HG03175 (cell line): ENCODE data around the gene CAMTA2.
A peak's percentile ranks its signal among the peaks of the same experiment; 100 is the strongest.

ENCODE experiments used
- ATAC-seq: cut with Tn5 transposase; IDR thresholded peaks from one replicate; pipeline ENCODE4 v1.9.1; 2021; ENCODE audit warnings: mild to moderate bottlenecking, moderate library complexity; ENCODE audit not compliant: unreplicated experiment

CAMTA2 gene

DNA sequence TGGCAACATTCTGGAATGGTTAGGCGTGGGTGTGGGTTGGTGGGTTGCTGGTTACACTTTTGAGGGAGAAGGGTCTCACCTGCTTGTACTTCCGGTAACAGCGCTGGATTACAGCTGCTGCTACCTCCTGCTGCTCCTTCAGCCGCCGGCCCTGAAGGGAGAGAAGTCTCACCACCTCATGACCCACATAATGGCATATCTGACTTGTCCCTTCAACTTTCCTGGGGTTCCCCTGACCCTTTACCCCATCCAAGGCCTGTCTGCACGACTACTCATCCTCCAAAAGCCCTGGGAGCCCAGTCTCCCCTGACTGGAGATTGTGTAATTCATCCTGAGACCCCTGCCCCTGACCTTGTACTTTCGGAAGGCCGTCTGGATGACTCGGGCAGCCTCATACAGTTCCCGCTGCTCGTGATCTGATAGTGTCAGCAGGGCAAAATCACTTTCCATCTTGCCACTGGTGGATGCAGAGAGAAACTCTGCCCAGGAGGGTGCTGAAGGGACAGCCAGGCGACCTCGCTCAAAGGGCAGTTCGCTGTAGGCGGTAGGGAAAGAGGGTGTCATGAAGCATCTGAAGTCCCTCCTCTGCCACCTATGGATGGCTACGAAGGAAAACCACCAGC is 17.8 kb downstream of the CAMTA2 start:
- ATAC-seq, result no peak

GRCh38 chr17:4969047-4969550 is 18.4 kb downstream of the CAMTA2 start:
- ATAC-seq, result no peak

GRCh38 chr17:4968486-4969046 is 18.9 kb downstream of the CAMTA2 start:
- ATAC-seq, result no peak

DNA sequence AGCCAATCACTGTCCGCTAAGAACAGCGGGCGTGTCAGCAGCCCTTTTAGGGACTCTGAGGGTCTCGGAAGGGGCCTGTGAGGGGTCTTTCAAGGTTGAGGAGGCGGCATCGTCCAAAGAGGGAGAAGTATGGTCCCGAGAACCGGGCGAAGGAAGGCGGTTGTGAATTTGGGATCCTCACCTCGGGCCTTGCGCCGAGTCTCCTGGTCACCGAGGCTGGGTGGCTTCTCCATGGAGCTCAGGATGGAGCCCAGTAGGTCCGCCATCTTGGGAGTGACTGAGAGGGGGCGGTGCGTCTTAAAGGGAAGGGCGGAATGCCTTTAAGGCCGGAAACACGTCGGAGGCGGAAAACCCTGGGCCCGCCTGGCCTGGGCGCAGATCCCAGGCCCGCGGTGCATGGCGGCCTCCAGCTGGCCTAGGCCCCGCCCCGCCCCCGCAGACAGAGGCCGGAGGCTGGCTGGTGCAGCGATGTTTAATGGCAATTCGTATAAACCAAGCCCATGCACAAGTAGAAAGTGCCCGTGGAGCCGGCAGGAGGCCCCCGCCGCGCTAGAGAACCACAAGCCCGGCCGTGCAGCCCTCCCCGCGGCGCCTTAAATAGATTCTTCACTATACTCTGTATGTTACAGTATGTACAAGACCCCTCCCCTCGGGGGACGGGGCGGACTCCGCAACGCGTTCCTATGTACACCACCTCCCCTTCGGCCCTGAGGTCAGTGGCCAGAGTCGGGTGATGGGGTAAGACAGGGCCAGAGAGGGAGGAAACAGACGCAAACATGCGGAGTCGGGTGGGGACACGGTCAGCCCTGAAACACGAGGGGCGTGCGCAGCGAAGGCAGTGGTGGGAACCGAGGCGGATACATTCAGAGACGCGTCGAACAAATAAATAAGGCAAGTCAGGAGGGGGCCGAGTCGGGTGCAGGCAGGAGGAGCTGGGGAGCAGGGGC is 19.7 kb downstream of the CAMTA2 start, which contains the start of gene SPAG7:
SPAG7 (minus strand) TSS at position 279 of the 947 bp plus-strand sequence; CDS start at position 266, 13 bp downstream.
- peak; percentile 62 for ATAC-seq

DNA sequence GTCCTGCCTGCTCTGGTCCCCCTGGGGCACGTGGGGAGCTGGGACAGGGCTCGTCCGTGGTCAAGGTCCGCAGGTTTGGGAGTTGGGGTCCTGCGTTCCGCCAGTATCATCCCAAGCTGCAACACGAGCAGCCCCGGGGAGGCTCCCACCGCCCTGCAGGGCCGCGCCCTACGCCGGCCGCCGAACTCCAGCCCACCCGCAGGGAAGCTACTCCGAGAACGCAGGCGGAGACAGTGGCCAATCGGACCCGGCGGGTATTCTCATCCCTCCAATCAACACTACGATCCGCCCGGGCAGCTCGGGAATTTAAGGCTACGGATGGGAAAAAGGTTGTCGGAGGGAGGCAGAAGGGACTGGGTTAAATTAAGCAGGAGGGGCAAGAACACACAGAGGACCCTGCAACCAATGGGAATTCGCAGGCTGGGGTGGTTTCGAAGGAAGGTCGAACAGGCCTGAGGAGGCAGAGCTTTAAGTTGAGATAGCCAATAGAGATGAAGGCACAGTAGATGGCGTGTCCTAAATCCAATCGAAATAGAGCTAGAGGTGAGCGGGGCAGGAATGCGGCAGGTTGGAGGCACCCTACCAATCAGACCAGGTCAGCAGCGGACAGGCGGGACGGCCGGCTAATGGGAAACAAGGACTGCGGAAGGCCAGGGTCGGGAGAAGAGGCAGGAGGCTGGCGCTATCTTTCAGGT is 20.5 kb downstream of the CAMTA2 start:
- ATAC-seq, result peak; percentile 84

- no peak for ATAC-seq
Observed at GRCh38 chr17:4965311-4965986, 22.0 kb downstream of the CAMTA2 start.

GRCh38 chr17:4960279-4960922 is 27.1 kb downstream of the CAMTA2 start:
- ATAC-seq, result no peak

DNA sequence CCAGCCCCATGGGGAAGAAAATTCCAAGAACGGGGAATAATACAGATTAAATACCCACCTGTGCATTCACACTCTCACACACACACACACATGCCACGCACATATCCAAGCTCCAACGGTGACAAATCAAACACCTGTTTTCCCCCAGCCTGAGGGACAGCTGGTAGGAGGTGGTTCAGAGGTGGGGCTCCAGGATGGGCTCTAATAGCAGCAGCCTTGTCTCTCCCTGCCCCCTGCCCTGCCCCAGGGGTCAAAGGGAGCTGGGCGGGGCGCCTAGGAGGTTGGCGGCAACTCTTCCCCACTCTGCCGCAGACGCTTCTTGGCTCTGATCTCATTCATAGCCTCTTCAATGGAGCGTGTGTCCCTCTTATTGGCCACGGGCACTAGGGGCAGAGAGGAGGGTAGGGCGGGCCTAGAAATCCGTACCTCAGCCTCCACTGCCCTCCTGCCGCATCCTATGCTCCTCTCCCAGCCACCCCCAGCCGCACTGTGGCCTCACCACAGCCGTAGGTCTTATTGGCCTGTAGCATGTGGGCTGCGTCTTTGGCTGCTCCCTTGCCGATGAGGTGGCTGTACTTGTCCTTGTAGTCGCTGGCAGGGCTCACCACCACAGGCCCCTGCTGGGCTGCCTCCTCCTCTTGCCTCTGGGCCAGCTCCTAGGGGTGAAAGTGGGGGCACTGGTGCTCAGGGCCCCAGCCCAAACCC is 28.1 kb downstream of the CAMTA2 start:
- no peak for ATAC-seq

GRCh38 chr17:4958102-4958501 is 29.4 kb downstream of the CAMTA2 start:
- ATAC-seq, result no peak

- ATAC-seq, result no peak
Observed at GRCh38 chr17:4956493-4957061, 30.9 kb downstream of the CAMTA2 start.

GRCh38 chr17:4955091-4955490 is 32.4 kb downstream of the CAMTA2 start:
- ATAC-seq, result no peak

GRCh38 chr17:4953451-4953961 is 34.0 kb downstream of the CAMTA2 start:
- no peak for ATAC-seq

GRCh38 chr17:4951486-4951885 is 36.0 kb downstream of the CAMTA2 start:
- no peak for ATAC-seq

DNA sequence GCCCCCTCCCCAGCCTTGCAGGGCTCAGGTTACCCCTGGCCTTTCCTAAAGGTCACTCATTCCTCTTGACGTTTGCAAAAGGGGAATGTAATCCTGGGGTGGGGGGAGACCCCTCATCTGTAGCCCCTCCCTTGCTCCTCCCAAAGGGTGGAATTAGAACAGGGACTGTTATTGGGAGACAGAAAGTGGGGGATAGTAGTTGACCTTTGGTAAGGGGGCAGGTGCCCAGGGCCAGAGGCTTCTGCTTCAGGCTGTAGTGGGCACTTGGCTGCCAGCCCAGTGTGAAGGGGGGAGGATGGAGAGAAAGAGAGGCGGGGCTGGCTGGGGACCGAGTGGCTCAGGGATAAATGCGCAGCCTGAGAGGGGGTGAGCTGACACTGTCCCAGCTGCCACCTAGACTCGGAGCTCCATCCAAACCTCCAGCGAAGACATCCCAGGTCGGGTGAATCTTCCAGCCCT is 36.7 kb downstream of the CAMTA2 start, which contains the start of gene ENO3:
ENO3 (plus strand) TSS at position 374 of the 459 bp plus-strand sequence. CDS start 711 bp downstream, outside the sequence.
- no peak for ATAC-seq

DNA sequence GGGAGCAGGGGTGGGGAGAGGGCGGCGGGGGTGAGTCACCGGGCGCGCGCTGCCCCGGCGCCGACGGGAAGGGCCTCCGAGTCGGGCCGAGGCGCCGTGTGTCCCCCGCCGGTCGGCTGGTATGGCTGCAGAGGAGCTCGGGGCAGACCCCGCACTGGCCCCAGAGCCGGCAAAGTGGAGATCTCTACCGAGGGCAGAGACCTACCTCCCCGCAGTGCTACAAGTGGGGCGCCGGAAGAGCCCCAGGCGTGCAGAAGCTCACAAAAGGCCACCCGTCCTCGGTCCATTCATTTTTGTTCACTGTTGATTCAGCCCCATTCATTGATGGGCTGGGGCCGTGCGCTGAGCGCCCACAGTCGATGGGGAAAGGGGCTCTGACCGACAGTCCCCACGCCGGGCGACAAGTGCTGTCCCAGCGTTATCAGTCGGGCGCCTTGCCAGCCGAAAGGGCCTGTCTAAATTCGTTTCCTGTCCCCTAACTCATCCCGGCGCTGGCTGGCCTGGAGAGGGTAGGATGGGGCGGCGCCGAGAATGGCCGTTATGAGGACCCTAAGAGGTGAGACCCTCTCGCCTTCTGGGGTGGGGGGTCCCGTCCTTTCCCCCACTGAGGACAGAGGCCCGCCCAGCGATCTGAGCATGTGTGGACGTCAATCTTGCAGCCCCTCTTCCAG is 37.3 kb downstream of the CAMTA2 start:
- peak; percentile 2 for ATAC-seq

DNA sequence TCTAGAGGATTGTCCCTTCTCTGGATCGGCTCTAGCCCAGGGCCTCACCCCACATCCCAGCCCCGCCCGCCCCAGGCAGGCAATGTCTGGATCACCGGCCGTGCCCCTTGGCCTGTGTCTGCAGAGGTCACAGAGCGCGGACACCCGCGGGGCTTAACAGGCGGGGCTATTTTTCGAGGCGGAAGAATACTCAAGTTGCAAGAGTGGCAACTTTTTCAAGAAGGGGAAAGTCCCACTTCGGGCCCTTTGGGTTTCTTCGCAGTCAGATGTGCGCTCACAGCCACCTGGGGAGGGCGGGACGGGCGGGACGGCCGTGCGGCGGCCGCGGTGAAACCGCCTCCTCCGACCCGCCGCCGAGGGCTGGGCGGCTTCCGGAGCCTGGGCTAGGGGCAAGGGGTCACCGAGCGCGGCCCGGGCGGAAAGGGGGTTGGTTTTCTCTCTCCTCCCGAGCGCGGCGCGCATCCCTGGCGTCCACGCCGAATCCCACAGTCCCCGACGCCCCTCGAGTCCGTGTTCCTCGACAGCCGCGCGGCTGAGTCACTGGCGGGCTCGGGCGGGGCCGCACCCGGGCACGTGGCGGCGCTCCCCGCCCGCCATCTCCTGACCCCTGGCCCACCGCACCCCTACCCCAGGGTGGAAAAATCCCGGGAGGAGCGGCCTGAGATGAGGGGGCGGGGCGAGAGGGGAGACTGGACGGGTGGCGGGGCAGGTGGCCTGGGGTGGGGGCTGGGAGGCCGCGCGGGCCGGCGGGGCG is 38.0 kb downstream of the CAMTA2 start:
- ATAC-seq, result peak; percentile 29

GRCh38 chr17:4948931-4949320 is 38.5 kb downstream of the CAMTA2 start:
- ATAC-seq, result peak; percentile 39
